HFFc6 (cell line): ENCODE measurements around the gene RMND1. TPM values are rescaled to one million over a fixed set of nuclear protein-coding genes. Genes with fewer than 3 reads are reported as not detected.
"Not testable (repeated sequence)": the region's sequence is repeated elsewhere in the genome, so short reads cannot be mapped to it uniquely, and the experiment has no call there.

Experiments
- DNase-seq: peaks from one replicate; pipeline ENCODE4 v3.0.0-alpha.2; 2018
- H3K27ac Mint-ChIP-seq: 2 replicates; pipeline ENCODE4 v1.8.0; 2020; ENCODE audit warnings: mild to moderate bottlenecking, mixed read lengths
- H3K27me3 Mint-ChIP-seq: 2 replicates; pipeline ENCODE4 v1.8.0; 2021; ENCODE audit warnings: mild to moderate bottlenecking, moderate library complexity, mixed read lengths; ENCODE audit not compliant: insufficient read depth
- H3K36me3 Mint-ChIP-seq: 2 replicates; pipeline ENCODE4 v1.8.0; 2021; ENCODE audit warnings: low read depth, mixed read lengths
- H3K4me1 Mint-ChIP-seq: 2 replicates; pipeline ENCODE4 v1.8.0; 2020; ENCODE audit warnings: low read depth, mixed read lengths
- H3K4me3 Mint-ChIP-seq: 2 replicates; pipeline ENCODE4 v1.8.0; 2020; ENCODE audit warnings: mild to moderate bottlenecking, moderate library complexity, mixed read lengths
- H3K9me3 Mint-ChIP-seq: 2 replicates; pipeline ENCODE4 v1.8.0; 2020; ENCODE audit warnings: mild to moderate bottlenecking, mixed read lengths
- CTCF ChIP-seq: fragments of 200-600 bp; sonication (generic); IDR thresholded peaks from 2 replicates; pipeline ENCODE4 v1.5.0; 2021; ENCODE audit warnings: antibody characterized with exemption, mild to moderate bottlenecking
- total RNA-seq, 6 experiments: library from RNA; stranded (reverse); fragmentation: NEBNext Ultra II Directional; extraction: Animal tissue kit (Norgen Biotek cat#: 25700); gene quantifications; 2 replicates in 1 of 6; 3 replicates in 5 of 6; pipeline ENCODE4 v1.2.3, GENCODE V29; 2021

RMND1 gene
- total RNA-seq, 6 experiments from 2014 or later = 20.6 to 27.5 (median 22.0) TPM

GRCh38 chr6:151477726-151478125 lies 25.8 kb upstream of the RMND1 start:
- H3K9me3 Mint-ChIP-seq = no peaks in the 10 kb centered on the region
- no peak for TF ChIP-seq CTCF
- no peak for DNase-seq
- no peak overlapping the region for H3K27ac Mint-ChIP-seq
- peaks cover 24% of the 10 kb centered on the region for H3K4me1 Mint-ChIP-seq
- no peaks in the 10 kb centered on the region for H3K36me3 Mint-ChIP-seq
- no peaks in the 10 kb centered on the region for H3K27me3 Mint-ChIP-seq
- no peak overlapping the region for H3K4me3 Mint-ChIP-seq

- Mint-ChIP-seq H3K9me3 (no peaks in the 10 kb centered on the region), H3K4me3 (no peak overlapping the region), H3K36me3 (no peaks in the 10 kb centered on the region), H3K27me3 (no peaks in the 10 kb centered on the region; the same call in 1 of the 2 replicates), H3K4me1 (peaks cover 7% of the 10 kb centered on the region), H3K27ac (no peak overlapping the region)
- TF ChIP-seq CTCF = peak; percentile 95
- peak; percentile 33 for DNase-seq
These were observed 24.0 kb upstream of the RMND1 start for GRCh38 chr6:151475653-151476523.

- no peaks in the 10 kb centered on the region for H3K27me3 Mint-ChIP-seq
- H3K4me3 Mint-ChIP-seq = no peak overlapping the region
- 0 out of 2 replicates have a peak, but pooled peaks cover 4% of the 10 kb centered on the region for H3K36me3 Mint-ChIP-seq
- no peak overlapping the region for H3K27ac Mint-ChIP-seq
- DNase-seq = no peak
- TF ChIP-seq CTCF = no peak
- no peaks in the 10 kb centered on the region for H3K9me3 Mint-ChIP-seq
- no peaks in the 10 kb centered on the region for H3K4me1 Mint-ChIP-seq
These were observed 12.8 kb upstream of the RMND1 start for GRCh38 chr6:151464702-151465101.

- no peaks in the 10 kb centered on the region for H3K4me1 Mint-ChIP-seq
- no peak for TF ChIP-seq CTCF
- H3K27ac Mint-ChIP-seq = no peak overlapping the region
- DNase-seq = no peak
- no peaks in the 10 kb centered on the region for H3K9me3 Mint-ChIP-seq
- H3K36me3 Mint-ChIP-seq = 0 out of 2 replicates have a peak, but pooled peaks cover 4% of the 10 kb centered on the region
- no peak overlapping the region for H3K4me3 Mint-ChIP-seq
- no peaks in the 10 kb centered on the region for H3K27me3 Mint-ChIP-seq
These were observed 9.7 kb upstream of the RMND1 start for GRCh38 chr6:151461673-151462072.

- H3K27me3 Mint-ChIP-seq, H3K36me3 Mint-ChIP-seq, H3K9me3 Mint-ChIP-seq, H3K27ac Mint-ChIP-seq, DNase-seq, H3K4me3 Mint-ChIP-seq: not testable (repeated sequence)
- H3K4me1 Mint-ChIP-seq = peaks cover 18% of the 10 kb centered on the region
These were observed 3.9 kb upstream of the RMND1 start for GRCh38 chr6:151455751-151456398.
